Measurements from ENCODE around the gene CTNNA3. TPM values are rescaled to one million over a fixed set of nuclear protein-coding genes. Genes with fewer than 3 reads are reported as not detected.

CTNNA3 gene
- total RNA-seq, 2 donors from 2014 or later, result 0.37 to 1.1 TPM

- no peaks in the 10 kb centered on the region for H3K36me3 ChIP-seq
- H3K4me1 ChIP-seq, result no peaks in the 10 kb centered on the region
- H3K9me3 ChIP-seq, result no peaks in the 10 kb centered on the region
- H3K27ac ChIP-seq, result no peak overlapping the region
- no peak overlapping the region for H3K4me3 ChIP-seq
- TF ChIP-seq CTCF (IDR thresholded peaks at IDR 0.05), result no peak
- no peaks in the 10 kb centered on the region for H3K27me3 ChIP-seq
- H3K9ac ChIP-seq (ENCODE audit: low read depth in 2 of 2, low read length in 2 of 2), result no peak overlapping the region
- DNase-seq, result no peak
- intact Hi-C loops (cut with DNase I), result no loop called here
Measured at GRCh38 chr10:66678521-66678920, 1017.5 kb downstream of the CTNNA3 start.

- no peaks in the 10 kb centered on the region for H3K27me3 ChIP-seq
- H3K4me1 ChIP-seq, result no peaks in the 10 kb centered on the region
- H3K9me3 ChIP-seq, result no peaks in the 10 kb centered on the region
- H3K27ac ChIP-seq, result no peak overlapping the region
- H3K4me3 ChIP-seq, result no peak overlapping the region
- no peak overlapping the region for H3K9ac ChIP-seq (ENCODE audit: low read depth in 2 of 2, low read length in 2 of 2)
- DNase-seq, result no peak
- no peaks in the 10 kb centered on the region for H3K36me3 ChIP-seq
- no peak for TF ChIP-seq CTCF (IDR thresholded peaks at IDR 0.05)
- intact Hi-C loops (cut with DNase I), result no loop called here
Measured at GRCh38 chr10:66673071-66673470, 1022.9 kb downstream of the CTNNA3 start.

GRCh38 chr10:66671562-66671961 is 1024.4 kb downstream of the CTNNA3 start:
- Histone ChIP-seq H3K9me3 (no peaks in the 10 kb centered on the region), H3K9ac (ENCODE audit: low read depth in 2 of 2, low read length in 2 of 2) (no peak overlapping the region), H3K4me1 (no peaks in the 10 kb centered on the region), H3K4me3 (no peak overlapping the region), H3K36me3 (no peaks in the 10 kb centered on the region), H3K27me3 (no peaks in the 10 kb centered on the region), H3K27ac (no peak overlapping the region)
- DNase-seq, result no peak
- intact Hi-C loops (cut with DNase I), result no loop called here
- no peak for TF ChIP-seq CTCF (IDR thresholded peaks at IDR 0.05)

GRCh38 chr10:66671064-66671463 is 1024.9 kb downstream of the CTNNA3 start:
- no peak for DNase-seq
- no peak for TF ChIP-seq CTCF (IDR thresholded peaks at IDR 0.05)
- H3K27ac ChIP-seq, result no peak overlapping the region
- no peaks in the 10 kb centered on the region for H3K4me1 ChIP-seq
- intact Hi-C loops (cut with DNase I), result no loop called here
- no peak overlapping the region for H3K4me3 ChIP-seq
- H3K9ac ChIP-seq (ENCODE audit: low read depth in 2 of 2, low read length in 2 of 2), result no peak overlapping the region
- no peaks in the 10 kb centered on the region for H3K27me3 ChIP-seq
- no peaks in the 10 kb centered on the region for H3K36me3 ChIP-seq
- H3K9me3 ChIP-seq, result no peaks in the 10 kb centered on the region

GRCh38 chr10:66656499-66656898 is 1039.5 kb downstream of the CTNNA3 start:
- H3K4me1 ChIP-seq, result no peaks in the 10 kb centered on the region
- no peaks in the 10 kb centered on the region for H3K9me3 ChIP-seq
- H3K27ac ChIP-seq, result no peak overlapping the region
- no peak overlapping the region for H3K4me3 ChIP-seq
- no peak for DNase-seq
- H3K27me3 ChIP-seq, result no peaks in the 10 kb centered on the region
- no peak for TF ChIP-seq CTCF (IDR thresholded peaks at IDR 0.05)
- no peaks in the 10 kb centered on the region for H3K36me3 ChIP-seq
- intact Hi-C loops (cut with DNase I), result no loop called here
- H3K9ac ChIP-seq (ENCODE audit: low read depth in 2 of 2, low read length in 2 of 2), result no peak overlapping the region

- no peaks in the 10 kb centered on the region for H3K27me3 ChIP-seq
- no peak overlapping the region for H3K4me3 ChIP-seq
- no peak for DNase-seq
- H3K36me3 ChIP-seq, result no peaks in the 10 kb centered on the region
- no peak overlapping the region for H3K9ac ChIP-seq (ENCODE audit: low read depth in 2 of 2, low read length in 2 of 2)
- intact Hi-C loops (cut with DNase I), result no loop called here
- H3K9me3 ChIP-seq, result no peaks in the 10 kb centered on the region
- H3K27ac ChIP-seq, result no peak overlapping the region
- H3K4me1 ChIP-seq, result no peaks in the 10 kb centered on the region
- no peak for TF ChIP-seq CTCF (IDR thresholded peaks at IDR 0.05)
Measured at GRCh38 chr10:66654861-66655260, 1041.1 kb downstream of the CTNNA3 start.

All from colonic mucosa (tissue), 4 donors.